ENCODE measurements around the gene CBARP. TPM values are rescaled to one million over a fixed set of nuclear protein-coding genes. Genes with fewer than 3 reads are reported as not detected.

Gene CBARP
- total RNA-seq, 1 donor from 2014 or later: 3.9 TPM

DNA sequence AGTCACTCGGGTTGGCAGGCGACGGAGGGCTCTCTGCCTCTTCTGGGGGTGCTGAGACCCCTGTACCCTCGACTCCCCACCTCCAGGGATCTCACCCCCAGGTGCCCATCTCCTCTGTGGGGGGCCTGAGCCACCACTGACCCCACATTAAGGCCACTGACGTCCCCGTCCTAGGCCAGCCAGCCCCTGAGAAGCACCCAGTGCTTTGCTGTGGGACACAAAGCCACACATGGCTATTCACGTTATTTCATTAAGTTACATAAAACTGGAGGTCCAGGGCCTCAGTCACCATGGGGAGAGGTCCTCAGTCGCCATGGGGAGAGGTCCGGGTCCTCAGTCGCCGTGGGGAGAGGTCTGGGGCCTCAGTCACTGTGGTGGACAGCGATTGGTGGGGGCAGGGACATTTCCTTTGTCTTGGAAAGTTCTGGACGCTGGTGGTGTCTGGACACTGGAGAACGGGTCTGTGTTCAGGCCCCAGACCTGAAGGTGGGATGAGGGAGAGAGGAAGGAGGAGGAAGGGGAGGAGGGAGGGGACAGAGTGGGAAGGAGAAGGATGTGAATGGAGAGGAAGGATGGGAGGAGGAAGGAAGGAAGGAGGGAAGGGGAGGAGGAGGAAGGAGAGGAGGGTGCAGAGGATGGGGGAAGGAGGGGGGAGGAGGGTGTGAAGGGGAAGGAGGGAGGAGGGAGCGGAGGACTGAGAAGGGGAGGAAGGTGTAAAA is 43.9 kb upstream of the CBARP start:
- Histone ChIP-seq H3K36me3 (peaks cover 0 to 19% of the 10 kb centered on the region in 2 donors), H3K27me3 (peaks cover 2% of the 10 kb centered on the region), H3K27ac (no peak overlapping the region), H3K9me3 (no peaks in the 10 kb centered on the region), H3K4me1 (peaks cover 13% of the 10 kb centered on the region), H3K4me3 (no peak overlapping the region)
- TF ChIP-seq POLR2AphosphoS5 (IDR thresholded peaks at IDR 0.05; ENCODE audit: insufficient read depth in 1 of 2, low read depth in 1 of 2) (no peak), POLR2A (IDR thresholded peaks at IDR 0.05) (no peak)
- TF ChIP-seq, protein P1, sequence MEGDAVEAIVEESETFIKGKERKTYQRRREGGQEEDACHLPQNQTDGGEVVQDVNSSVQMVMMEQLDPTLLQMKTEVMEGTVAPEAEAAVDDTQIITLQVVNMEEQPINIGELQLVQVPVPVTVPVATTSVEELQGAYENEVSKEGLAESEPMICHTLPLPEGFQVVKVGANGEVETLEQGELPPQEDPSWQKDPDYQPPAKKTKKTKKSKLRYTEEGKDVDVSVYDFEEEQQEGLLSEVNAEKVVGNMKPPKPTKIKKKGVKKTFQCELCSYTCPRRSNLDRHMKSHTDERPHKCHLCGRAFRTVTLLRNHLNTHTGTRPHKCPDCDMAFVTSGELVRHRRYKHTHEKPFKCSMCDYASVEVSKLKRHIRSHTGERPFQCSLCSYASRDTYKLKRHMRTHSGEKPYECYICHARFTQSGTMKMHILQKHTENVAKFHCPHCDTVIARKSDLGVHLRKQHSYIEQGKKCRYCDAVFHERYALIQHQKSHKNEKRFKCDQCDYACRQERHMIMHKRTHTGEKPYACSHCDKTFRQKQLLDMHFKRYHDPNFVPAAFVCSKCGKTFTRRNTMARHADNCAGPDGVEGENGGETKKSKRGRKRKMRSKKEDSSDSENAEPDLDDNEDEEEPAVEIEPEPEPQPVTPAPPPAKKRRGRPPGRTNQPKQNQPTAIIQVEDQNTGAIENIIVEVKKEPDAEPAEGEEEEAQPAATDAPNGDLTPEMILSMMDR (IDR thresholded peaks at IDR 0.05): no peak
- intact Hi-C loops (cut with DNase I): no loop called here
- DNase-seq (ENCODE audit: extremely low spot score in 2 of 2): no peak

DNA sequence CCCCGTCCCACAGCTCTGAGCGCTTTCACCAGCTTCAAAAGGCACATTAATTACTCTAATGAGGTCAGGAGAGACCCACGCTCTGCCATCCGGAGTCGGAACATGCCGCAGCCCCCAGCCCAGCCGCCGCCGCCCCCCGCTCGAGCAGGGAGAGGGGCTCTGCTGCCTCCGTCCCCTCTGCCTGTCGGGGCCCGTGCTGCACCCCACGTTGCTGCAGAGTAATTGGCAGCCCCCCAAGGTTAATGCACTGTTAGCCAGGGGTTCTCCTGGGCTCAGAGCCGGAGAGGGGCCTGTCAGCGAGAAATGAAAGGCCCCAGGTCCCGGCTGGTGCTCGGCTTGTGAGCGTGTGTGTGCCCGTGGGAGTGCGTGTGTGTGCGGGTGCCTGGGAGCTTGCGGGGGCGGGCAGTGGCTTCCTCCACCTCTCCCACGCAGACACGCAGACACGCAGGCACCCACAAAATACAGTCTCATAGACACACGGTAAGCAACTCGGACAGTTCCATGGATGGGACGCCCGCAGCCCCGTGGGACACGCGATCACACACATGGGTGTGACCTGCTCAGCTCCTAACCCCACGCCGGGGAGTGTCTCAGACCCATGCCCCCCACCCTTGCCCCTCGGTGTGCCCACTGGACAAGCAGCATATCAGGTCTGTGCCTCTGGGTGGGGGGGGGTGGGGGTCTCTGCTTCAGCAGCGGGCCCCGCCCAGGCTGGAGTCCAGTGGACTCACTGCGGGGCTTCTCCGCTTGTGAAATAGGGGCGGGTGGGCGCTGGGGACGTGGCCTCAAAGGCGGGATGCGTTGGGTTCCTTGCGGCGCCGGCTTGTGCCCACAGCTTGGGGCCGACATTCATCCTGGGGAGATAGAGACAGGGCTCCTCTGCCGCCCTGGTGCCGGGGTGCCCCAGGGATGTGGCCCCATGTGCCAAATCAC is 43.1 kb upstream of the CBARP start:
- peaks cover 0 to 19% of the 10 kb centered on the region in 2 donors for H3K36me3 ChIP-seq
- DNase-seq (ENCODE audit: extremely low spot score in 2 of 2): no peak
- no peak overlapping the region for H3K27ac ChIP-seq
- H3K27me3 ChIP-seq: no peaks in the 10 kb centered on the region
- no peak overlapping the region for H3K4me3 ChIP-seq
- no peaks in the 10 kb centered on the region for H3K9me3 ChIP-seq
- H3K4me1 ChIP-seq: peaks cover 17% of the 10 kb centered on the region
- TF ChIP-seq POLR2AphosphoS5 (IDR thresholded peaks at IDR 0.05; ENCODE audit: insufficient read depth in 1 of 2, low read depth in 1 of 2): no peak
- TF ChIP-seq, protein P1 (IDR thresholded peaks at IDR 0.05): no peak
- no peak for TF ChIP-seq POLR2A (IDR thresholded peaks at IDR 0.05)
- intact Hi-C loops (cut with DNase I): no loop called here

DNA sequence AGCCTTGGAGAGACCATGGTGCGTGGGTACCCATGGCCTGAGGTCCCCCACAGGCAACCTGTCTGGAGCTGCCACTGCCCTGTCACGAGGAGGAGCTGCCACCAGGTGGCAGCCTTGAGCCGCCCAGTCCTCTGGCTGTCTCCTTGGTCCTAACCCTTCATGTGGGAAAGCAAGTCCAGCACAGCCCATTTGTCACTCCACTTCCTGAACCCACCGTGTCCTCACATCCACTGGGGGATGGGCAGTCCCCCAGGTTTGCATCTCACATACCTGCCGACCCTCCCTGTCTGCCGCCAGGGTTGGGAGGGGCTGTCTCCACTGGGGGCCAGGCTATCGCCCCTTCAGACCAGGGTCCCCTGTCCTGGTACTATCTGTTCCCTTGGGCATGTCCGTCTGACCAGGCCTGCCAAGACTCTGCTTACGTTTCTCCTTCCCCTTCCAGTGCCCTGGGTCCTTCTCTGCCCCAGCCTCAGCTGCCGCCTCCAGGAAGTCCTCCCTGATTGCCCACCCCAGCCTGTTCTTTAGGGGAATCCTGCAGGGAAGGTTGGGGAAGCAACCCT is 42.1 kb upstream of the CBARP start:
- intact Hi-C loops (cut with DNase I): loop anchor here (10.0 kb wide), 2 partner anchors 105 to 165 kb away; partner anchors contain the start of gene NDUFS7

DNA sequence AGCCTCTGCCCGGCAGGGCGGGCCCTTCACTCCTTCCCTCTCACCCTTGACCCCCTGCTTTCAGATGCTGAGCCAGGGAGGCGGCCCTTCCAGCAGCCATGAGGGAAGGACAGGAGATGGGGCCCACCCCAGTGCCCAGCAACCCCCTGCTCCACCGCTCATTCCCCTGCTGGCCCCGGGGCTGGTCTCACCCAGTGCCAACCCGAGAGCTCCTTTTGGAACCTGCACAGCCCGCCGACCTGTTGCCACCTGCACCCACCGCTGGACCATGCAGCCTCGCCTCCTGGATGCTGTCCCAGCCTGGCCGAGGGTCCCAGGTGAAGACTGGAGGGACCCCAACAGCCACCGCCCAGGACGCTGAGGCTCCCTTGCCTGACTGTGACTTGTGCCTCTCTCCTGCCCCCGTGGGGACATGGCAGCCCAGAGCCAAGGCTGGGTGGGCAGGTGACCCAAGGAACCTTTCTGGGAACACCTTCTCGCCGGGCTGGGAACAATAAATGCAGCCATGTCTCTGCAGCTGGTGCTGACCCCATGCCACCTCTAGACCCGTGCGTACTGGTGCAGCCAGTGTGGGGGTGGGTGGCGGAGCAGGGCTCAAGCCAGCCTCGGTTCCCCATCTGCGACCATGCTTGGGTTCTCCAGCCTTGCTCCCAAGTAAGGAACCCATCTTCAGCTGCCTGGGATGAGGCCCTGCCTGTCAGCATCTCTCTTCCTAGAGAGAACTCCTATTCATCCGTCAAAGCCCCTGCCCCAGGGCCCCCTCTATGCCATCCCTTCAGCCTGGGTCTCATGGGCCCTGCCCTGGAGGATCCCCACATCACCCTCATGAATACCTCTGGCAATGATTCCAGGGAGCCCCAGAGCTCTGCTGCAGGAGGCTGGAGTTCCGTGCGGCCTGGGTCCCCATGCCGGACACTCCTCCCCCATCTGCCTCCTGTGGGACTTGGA is 41.2 kb upstream of the CBARP start:
- H3K9me3 ChIP-seq: no peaks in the 10 kb centered on the region
- H3K4me1 ChIP-seq: peaks cover 24% of the 10 kb centered on the region
- no peak overlapping the region for H3K27ac ChIP-seq
- no peak overlapping the region for H3K4me3 ChIP-seq
- intact Hi-C loops (cut with DNase I): loop anchor here (10.0 kb wide), 2 partner anchors 106 to 166 kb away; partner anchors contain the start of gene NDUFS7
- DNase-seq (ENCODE audit: extremely low spot score in 2 of 2): no peak
- H3K36me3 ChIP-seq: peaks cover 0 to 30% of the 10 kb centered on the region in 2 donors
- H3K27me3 ChIP-seq: no peaks in the 10 kb centered on the region
- TF ChIP-seq POLR2A (IDR thresholded peaks at IDR 0.05) (no peak), POLR2AphosphoS5 (IDR thresholded peaks at IDR 0.05; ENCODE audit: insufficient read depth in 1 of 2, low read depth in 1 of 2) (no peak)
- TF ChIP-seq, protein P1 (IDR thresholded peaks at IDR 0.05): no peak

More for the DNA sequence above, 42.1 kb upstream of the CBARP start:
- no peak for DNase-seq (ENCODE audit: extremely low spot score in 2 of 2)
- peak; percentile 29 to 37 for TF ChIP-seq POLR2AphosphoS5 (IDR thresholded peaks at IDR 0.05; ENCODE audit: insufficient read depth in 1 of 2, low read depth in 1 of 2)
- TF ChIP-seq POLR2A (IDR thresholded peaks at IDR 0.05): no peak
- TF ChIP-seq, protein P1 (IDR thresholded peaks at IDR 0.05): peak; percentile 80 to 90 (median 85)
- Histone ChIP-seq H3K36me3 (peaks cover 0 to 22% of the 10 kb centered on the region in 2 donors), H3K27ac (no peak overlapping the region), H3K4me1 (peaks cover 16% of the 10 kb centered on the region), H3K27me3 (no peaks in the 10 kb centered on the region), H3K4me3 (no peak overlapping the region), H3K9me3 (no peaks in the 10 kb centered on the region)
